HepG2 (cell line): ENCODE results near the gene PSMG3. TPM values are rescaled to one million over a fixed set of nuclear protein-coding genes. Genes with fewer than 3 reads are reported as not detected.

Experiments used
- ESRRA ChIP-seq: sonication (generic); formaldehyde crosslinking; IDR thresholded peaks from 2 replicates; pipeline ENCODE4 v1.5.1; 2020; ENCODE audit warnings: mild to moderate bottlenecking, low read depth, missing genetic modification reagents
- HES4 ChIP-seq: sonication (generic); formaldehyde crosslinking; IDR thresholded peaks from 2 replicates; pipeline ENCODE4 v1.9.0; 2021; ENCODE audit warnings: mild to moderate bottlenecking, missing genetic modification reagents, borderline replicate concordance
- HNF4G ChIP-seq, 2 experiments: sonication (generic) in 1 of 2; formaldehyde crosslinking in 1 of 2; IDR thresholded peaks; 2 replicates each; pipeline versions ENCODE4 v1.4.0 to v1.6.1; 2011 to 2020; ENCODE audit warnings: borderline replicate concordance in 2 of 2, low read depth in 2 of 2, mild to moderate bottlenecking in 2 of 2, low read length in 1 of 2, missing genetic modification reagents in 1 of 2, moderate library complexity in 1 of 2
- MLLT10 ChIP-seq: sonication (generic); formaldehyde crosslinking; IDR thresholded peaks from 2 replicates; pipeline ENCODE4 v1.4.0; 2020; ENCODE audit warnings: missing genetic modification reagents
- NFE2 ChIP-seq: sonication (generic); formaldehyde crosslinking; IDR thresholded peaks from 2 replicates; pipeline ENCODE4 v1.4.0; 2020; ENCODE audit warnings: missing genetic modification reagents
- NFYB ChIP-seq: sonication (generic); formaldehyde crosslinking; IDR thresholded peaks from 2 replicates; pipeline ENCODE4 v1.4.0; 2020; ENCODE audit warnings: missing genetic modification reagents
- POLR2A ChIP-seq, 2 experiments: IDR thresholded peaks; 2 replicates each; pipeline ENCODE4 v1.6.1; 2011; ENCODE audit warnings: low read depth in 2 of 2, low read length in 2 of 2, mild to moderate bottlenecking in 1 of 2, moderate library complexity in 1 of 2; ENCODE audit not compliant: insufficient read depth in 1 of 2
- TAF1 ChIP-seq: sonication (generic); formaldehyde crosslinking; IDR thresholded peaks from 2 replicates; pipeline ENCODE4 v1.4.0; 2020; ENCODE audit warnings: missing genetic modification reagents
- YEATS2 ChIP-seq: sonication (generic); formaldehyde crosslinking; IDR thresholded peaks from 2 replicates; pipeline ENCODE4 v1.4.0; 2020; ENCODE audit warnings: missing genetic modification reagents, borderline replicate concordance
- ZBTB1 ChIP-seq: sonication (generic); formaldehyde crosslinking; IDR thresholded peaks from 2 replicates; pipeline ENCODE4 v1.4.0; 2020; ENCODE audit warnings: missing genetic modification reagents, borderline replicate concordance
- ZNF17 ChIP-seq: sonication (generic); formaldehyde crosslinking; IDR thresholded peaks from 2 replicates; pipeline ENCODE4 v1.5.0; 2020; ENCODE audit warnings: mild to moderate bottlenecking, missing genetic modification reagents
- ZNF337 ChIP-seq: sonication (generic); formaldehyde crosslinking; IDR thresholded peaks from 2 replicates; pipeline ENCODE4 v1.5.1; 2020; ENCODE audit warnings: missing genetic modification reagents, low read depth, mild to moderate bottlenecking, borderline replicate concordance
- ZNF441 ChIP-seq: sonication (generic); formaldehyde crosslinking; IDR thresholded peaks from 2 replicates; pipeline ENCODE4 v1.7.0; 2021; ENCODE audit warnings: missing genetic modification reagents, borderline replicate concordance
- ZNF572 ChIP-seq: sonication (generic); formaldehyde crosslinking; IDR thresholded peaks from 2 replicates; pipeline ENCODE4 v1.5.1; 2020; ENCODE audit warnings: mild to moderate bottlenecking, missing genetic modification reagents
- polyA plus RNA-seq, 8 experiments: library from polyadenylated mRNA; depleted of rRNA in 3 of 8; stranded (reverse) in 7 of 8; unstranded in 1 of 8; fragments of >200 nt; fragmentation: Illumina TruSeq in 4 of 8; extraction: Trizol in 4 of 8; gene quantifications; 2 replicates each; pipeline versions ENCODE4 v1.2.1 to v1.2.3, GENCODE V29; 2011 to 2016; ENCODE audit warnings: low read depth in 4 of 8, missing spikeins in 1 of 8, mixed read lengths in 1 of 8; ENCODE audit not compliant: insufficient read depth in 1 of 8
- total RNA-seq, 5 experiments: library from RNA; depleted of rRNA; stranded (reverse); fragments of >200 nt; fragmentation: Illumina TruSeq; extraction: Trizol; gene quantifications; 2 replicates each; pipeline ENCODE4 v1.2.3, GENCODE V29; 2016; ENCODE audit warnings: low read depth in 1 of 5
- TF ChIP-seq, protein P1 (sequence below): sonication (generic); IDR thresholded peaks from 2 replicates; pipeline ENCODE4 v1.6.1; 2016; ENCODE audit warnings: low read depth, borderline replicate concordance
- TF ChIP-seq, protein P2 (sequence below): sonication (generic); formaldehyde crosslinking; IDR thresholded peaks from 2 replicates; pipeline ENCODE4 v1.8.0; 2022; ENCODE audit warnings: low read depth, missing genetic modification reagents
- TF ChIP-seq, protein P3 (sequence below): sonication (generic); formaldehyde crosslinking; conservative IDR thresholded peaks from 2 replicates; pipeline ENCODE4 v1.8.0; 2022; ENCODE audit warnings: missing genetic modification reagents
- TF ChIP-seq, protein P4 (sequence below): sonication (generic); formaldehyde crosslinking; IDR thresholded peaks from 2 replicates; pipeline ENCODE4 v1.5.0; 2020; ENCODE audit warnings: mild to moderate bottlenecking, missing genetic modification reagents, borderline replicate concordance
- TF ChIP-seq, protein P5 (sequence below): sonication (generic); formaldehyde crosslinking; IDR thresholded peaks from 2 replicates; pipeline ENCODE4 v1.4.0; 2020; ENCODE audit warnings: low read depth, mild to moderate bottlenecking, missing genetic modification reagents

The PSMG3 gene
- total and polyA plus RNA-seq, 2 of the 13 experiments (the other 11 are each of a cell fraction or from before 2014, with no cell fraction given) = 29.6 to 48.4 TPM

DNA sequence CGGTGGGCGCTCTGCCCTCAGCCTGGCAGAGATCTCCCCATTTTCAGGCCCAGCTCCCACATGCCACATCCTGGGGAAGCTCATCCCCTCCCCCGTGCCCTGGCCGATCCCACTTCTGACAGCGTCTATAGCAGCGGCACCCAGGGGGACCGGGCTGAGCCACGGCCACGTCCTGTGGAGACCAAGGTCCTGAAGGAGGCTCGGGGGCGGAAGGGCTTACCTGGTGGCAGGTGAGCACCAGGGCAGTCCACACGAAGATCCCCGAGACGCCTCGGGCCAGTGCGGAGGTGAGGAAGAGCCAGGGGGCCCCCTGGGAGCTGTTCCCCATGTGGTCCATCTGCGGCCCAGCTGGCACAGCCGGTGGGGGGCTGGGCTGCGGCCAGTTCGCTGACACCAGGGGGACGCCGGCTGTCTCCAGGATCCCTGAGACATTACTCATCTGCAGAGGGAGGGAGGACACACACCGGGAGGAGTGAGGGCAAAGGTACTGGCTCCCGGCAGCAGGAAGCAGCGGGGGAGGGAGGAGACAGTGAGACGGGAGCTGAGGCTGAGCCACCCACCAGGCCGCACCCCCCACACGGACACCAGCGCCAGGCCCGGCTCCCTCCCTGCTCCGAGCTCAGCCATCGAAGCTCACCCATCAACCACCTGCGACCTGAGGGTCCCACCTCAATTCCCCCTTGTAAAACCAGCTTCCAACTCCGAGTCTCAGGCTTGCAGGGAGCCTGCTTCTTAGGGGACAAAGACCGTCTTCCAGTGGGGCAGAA, 14.6 kb downstream of the PSMG3 start (continued):
- TF ChIP-seq ZNF441 (CRISPR knock-in tag) (no peak; the same call in 1 of the 2 replicates), HNF4G (IDR thresholded peaks at IDR 0.05; ENCODE audit: borderline replicate concordance, low read depth, low read length) (no peak), HNF4G (CRISPR knock-in tag; IDR thresholded peaks at IDR 0.05; ENCODE audit: borderline replicate concordance, low read depth) (peak; percentile 58; the same call in 1 of the 2 replicates), ZNF17 (no peak), ZNF337 (peak; percentile 0; the same call in 1 of the 2 replicates), HES4 (CRISPR knock-in tag) (no peak), TAF1 (CRISPR knock-in tag) (no peak), ESRRA (CRISPR knock-in tag) (no peak), POLR2A (IDR thresholded peaks at IDR 0.05; ENCODE audit: insufficient read depth in 1 of 2, low read depth in 2 of 2, low read length in 2 of 2) (peak in 1 of 2 experiments; percentile 56; a peak in 2 of 4 replicates), YEATS2 (CRISPR knock-in tag) (no peak), NFYB (CRISPR knock-in tag) (no peak), NFE2 (no peak), ZBTB1 (CRISPR knock-in tag) (no peak), ZNF572 (CRISPR knock-in tag) (no peak), MLLT10 (no peak)
- TF ChIP-seq, protein P1, sequence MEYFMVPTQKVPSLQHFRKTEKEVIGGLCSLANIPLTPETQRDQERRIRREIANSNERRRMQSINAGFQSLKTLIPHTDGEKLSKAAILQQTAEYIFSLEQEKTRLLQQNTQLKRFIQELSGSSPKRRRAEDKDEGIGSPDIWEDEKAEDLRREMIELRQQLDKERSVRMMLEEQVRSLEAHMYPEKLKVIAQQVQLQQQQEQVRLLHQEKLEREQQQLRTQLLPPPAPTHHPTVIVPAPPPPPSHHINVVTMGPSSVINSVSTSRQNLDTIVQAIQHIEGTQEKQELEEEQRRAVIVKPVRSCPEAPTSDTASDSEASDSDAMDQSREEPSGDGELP = peak; percentile 93; the same call in 1 of the 2 replicates
- TF ChIP-seq, protein P2, sequence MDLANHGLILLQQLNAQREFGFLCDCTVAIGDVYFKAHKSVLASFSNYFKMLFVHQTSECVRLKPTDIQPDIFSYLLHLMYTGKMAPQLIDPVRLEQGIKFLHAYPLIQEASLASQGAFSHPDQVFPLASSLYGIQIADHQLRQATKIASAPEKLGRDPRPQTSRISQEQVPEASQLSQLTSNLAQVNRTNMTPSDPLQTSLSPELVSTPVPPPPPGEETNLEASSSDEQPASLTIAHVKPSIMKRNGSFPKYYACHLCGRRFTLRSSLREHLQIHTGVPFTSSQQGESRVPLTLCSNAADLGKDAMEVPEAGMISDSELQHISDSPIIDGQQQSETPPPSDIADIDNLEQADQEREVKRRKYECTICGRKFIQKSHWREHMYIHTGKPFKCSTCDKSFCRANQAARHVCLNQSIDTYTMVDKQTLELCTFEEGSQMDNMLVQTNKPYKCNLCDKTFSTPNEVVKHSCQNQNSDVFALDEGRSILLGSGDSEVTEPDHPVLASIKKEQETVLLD = 0 out of 2 replicates have a peak, but pooled peaks have one; percentile 44
- TF ChIP-seq, protein P3, sequence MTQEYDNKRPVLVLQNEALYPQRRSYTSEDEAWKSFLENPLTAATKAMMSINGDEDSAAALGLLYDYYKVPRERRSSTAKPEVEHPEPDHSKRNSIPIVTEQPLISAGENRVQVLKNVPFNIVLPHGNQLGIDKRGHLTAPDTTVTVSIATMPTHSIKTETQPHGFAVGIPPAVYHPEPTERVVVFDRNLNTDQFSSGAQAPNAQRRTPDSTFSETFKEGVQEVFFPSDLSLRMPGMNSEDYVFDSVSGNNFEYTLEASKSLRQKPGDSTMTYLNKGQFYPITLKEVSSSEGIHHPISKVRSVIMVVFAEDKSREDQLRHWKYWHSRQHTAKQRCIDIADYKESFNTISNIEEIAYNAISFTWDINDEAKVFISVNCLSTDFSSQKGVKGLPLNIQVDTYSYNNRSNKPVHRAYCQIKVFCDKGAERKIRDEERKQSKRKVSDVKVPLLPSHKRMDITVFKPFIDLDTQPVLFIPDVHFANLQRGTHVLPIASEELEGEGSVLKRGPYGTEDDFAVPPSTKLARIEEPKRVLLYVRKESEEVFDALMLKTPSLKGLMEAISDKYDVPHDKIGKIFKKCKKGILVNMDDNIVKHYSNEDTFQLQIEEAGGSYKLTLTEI (CRISPR knock-in tag) = no peak
- TF ChIP-seq, protein P4, sequence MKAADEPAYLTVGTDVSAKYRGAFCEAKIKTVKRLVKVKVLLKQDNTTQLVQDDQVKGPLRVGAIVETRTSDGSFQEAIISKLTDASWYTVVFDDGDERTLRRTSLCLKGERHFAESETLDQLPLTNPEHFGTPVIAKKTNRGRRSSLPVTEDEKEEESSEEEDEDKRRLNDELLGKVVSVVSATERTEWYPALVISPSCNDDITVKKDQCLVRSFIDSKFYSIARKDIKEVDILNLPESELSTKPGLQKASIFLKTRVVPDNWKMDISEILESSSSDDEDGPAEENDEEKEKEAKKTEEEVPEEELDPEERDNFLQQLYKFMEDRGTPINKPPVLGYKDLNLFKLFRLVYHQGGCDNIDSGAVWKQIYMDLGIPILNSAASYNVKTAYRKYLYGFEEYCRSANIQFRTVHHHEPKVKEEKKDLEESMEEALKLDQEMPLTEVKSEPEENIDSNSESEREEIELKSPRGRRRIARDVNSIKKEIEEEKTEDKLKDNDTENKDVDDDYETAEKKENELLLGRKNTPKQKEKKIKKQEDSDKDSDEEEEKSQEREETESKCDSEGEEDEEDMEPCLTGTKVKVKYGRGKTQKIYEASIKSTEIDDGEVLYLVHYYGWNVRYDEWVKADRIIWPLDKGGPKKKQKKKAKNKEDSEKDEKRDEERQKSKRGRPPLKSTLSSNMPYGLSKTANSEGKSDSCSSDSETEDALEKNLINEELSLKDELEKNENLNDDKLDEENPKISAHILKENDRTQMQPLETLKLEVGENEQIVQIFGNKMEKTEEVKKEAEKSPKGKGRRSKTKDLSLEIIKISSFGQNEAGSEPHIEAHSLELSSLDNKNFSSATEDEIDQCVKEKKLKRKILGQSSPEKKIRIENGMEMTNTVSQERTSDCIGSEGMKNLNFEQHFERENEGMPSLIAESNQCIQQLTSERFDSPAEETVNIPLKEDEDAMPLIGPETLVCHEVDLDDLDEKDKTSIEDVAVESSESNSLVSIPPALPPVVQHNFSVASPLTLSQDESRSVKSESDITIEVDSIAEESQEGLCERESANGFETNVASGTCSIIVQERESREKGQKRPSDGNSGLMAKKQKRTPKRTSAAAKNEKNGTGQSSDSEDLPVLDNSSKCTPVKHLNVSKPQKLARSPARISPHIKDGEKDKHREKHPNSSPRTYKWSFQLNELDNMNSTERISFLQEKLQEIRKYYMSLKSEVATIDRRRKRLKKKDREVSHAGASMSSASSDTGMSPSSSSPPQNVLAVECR (CRISPR knock-in tag) = peak; percentile 50; the same call in 1 of the 2 replicates
- TF ChIP-seq, protein P5, sequence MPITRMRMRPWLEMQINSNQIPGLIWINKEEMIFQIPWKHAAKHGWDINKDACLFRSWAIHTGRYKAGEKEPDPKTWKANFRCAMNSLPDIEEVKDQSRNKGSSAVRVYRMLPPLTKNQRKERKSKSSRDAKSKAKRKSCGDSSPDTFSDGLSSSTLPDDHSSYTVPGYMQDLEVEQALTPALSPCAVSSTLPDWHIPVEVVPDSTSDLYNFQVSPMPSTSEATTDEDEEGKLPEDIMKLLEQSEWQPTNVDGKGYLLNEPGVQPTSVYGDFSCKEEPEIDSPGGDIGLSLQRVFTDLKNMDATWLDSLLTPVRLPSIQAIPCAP (CRISPR knock-in tag) = no peak
